Lung (tissue), 12 donors: ENCODE results near the gene TLE5. TPM values are rescaled to one million over a fixed set of nuclear protein-coding genes. Genes with fewer than 3 reads are reported as not detected.

Source experiments
- ATAC-seq: fragments of 200-7000 bp; cut with Tn5 transposase; one replicate; pipeline ENCODE4 v1.9.1; 2020; ENCODE audit warnings: moderate number of reproducible peaks; ENCODE audit not compliant: insufficient read depth, low FRiP score
- DNase-seq, 3 donors: peaks; one replicate each; pipeline ENCODE4 v3.0.0-alpha.2; 2013 to 2017
- H3K27ac ChIP-seq, 2 donors: one replicate each; pipeline ENCODE4 v1.5.1; 2013; ENCODE audit warnings: mild to moderate bottlenecking in 2 of 2, moderate library complexity in 2 of 2, control low read depth in 1 of 2, inconsistent platforms in 1 of 2, low read depth in 1 of 2, low read length in 1 of 2
- H3K27me3 ChIP-seq, 3 donors: one replicate each; pipeline ENCODE4 v1.5.1; 2013; ENCODE audit warnings: low read length in 2 of 3; ENCODE audit not compliant: control insufficient read depth in 3 of 3, insufficient read depth in 3 of 3
- H3K36me3 ChIP-seq, 4 donors: one replicate each; pipeline ENCODE4 v1.5.1; 2013; ENCODE audit warnings: low read length in 4 of 4, mild to moderate bottlenecking in 1 of 4, moderate library complexity in 1 of 4; ENCODE audit not compliant: control insufficient read depth in 4 of 4, insufficient read depth in 4 of 4
- H3K4me1 ChIP-seq, 5 donors: one replicate each; pipeline ENCODE4 v1.5.1; 2013; ENCODE audit warnings: low read length in 5 of 5, mild to moderate bottlenecking in 2 of 5, moderate library complexity in 1 of 5; ENCODE audit not compliant: control insufficient read depth in 5 of 5, insufficient read depth in 5 of 5
- H3K4me3 ChIP-seq: one replicate; pipeline ENCODE4 v1.5.1; 2013; ENCODE audit warnings: mild to moderate bottlenecking, control low read depth, moderate library complexity
- H3K9ac ChIP-seq, 2 donors: one replicate each; pipeline ENCODE4 v1.5.1; 2013; ENCODE audit warnings: low read length in 2 of 2, control low read depth in 1 of 2; ENCODE audit not compliant: insufficient read depth in 1 of 2
- H3K9me3 ChIP-seq, 4 donors: one replicate each; pipeline ENCODE4 v1.5.1; 2013; ENCODE audit warnings: low read length in 3 of 4, mild to moderate bottlenecking in 1 of 4, moderate library complexity in 1 of 4; ENCODE audit not compliant: control insufficient read depth in 4 of 4, insufficient read depth in 3 of 4
- CTCF ChIP-seq: IDR thresholded peaks from 2 replicates; pipeline ENCODE4 v1.5.1; 2012; ENCODE audit warnings: mild to moderate bottlenecking; ENCODE audit errors: control extremely low read depth, extremely low read depth
- WGBS, 2 donors: extraction: QIAGEN DNeasy Blood & Tissue Kit; methylation state at CpG; one replicate each; pipeline ENCODE4 v1.1.7; 2013; 5-methylcytosine and 5-hydroxymethylcytosine counted together
- polyA plus RNA-seq, 2 donors: library from polyadenylated mRNA; stranded (reverse); fragments of 200-250 nt; gene quantifications; one replicate each; pipeline ENCODE4 v1.2.1, GENCODE V29; 2013
- total RNA-seq, 2 donors: library from RNA; depleted of rRNA in 1 of 2; stranded (reverse); fragments of >200 nt in 1 of 2; gene quantifications; one replicate each; pipeline ENCODE4 v1.2.1, GENCODE V29; 2014 to 2021
- donor health status: control.
- donor health status: control.
- donor health status: Bipolar disorder and iron deficiency.
- donor health status: healthy.
- donor health status: DM: yes; HTN: yes; CAD: no.

The TLE5 gene
- total and polyA plus RNA-seq, 4 donors, result 179 to 797 (median 410) TPM

GRCh38 chr19:3028305-3029064, 33.8 kb downstream of the TLE5 start:
- peak overlapping the region; percentile 17 to 77 for H3K27ac ChIP-seq
- no peak overlapping the region for H3K9ac ChIP-seq
- peaks cover 0 to 1% (median 0%) of the 10 kb centered on the region in 4 donors for H3K9me3 ChIP-seq
- H3K27me3 ChIP-seq, result no peaks in the 10 kb centered on the region
- peaks cover 0 to 28% (median 4%) of the 10 kb centered on the region in 5 donors for H3K4me1 ChIP-seq
- peak overlapping the region; percentile 71 for H3K4me3 ChIP-seq
- 1 to 2% methylated on average over 34 to 40 of the region's 40 CpGs for WGBS, 2 donors
- ATAC-seq (no peak), DNase-seq (peak; percentile 80 to 90 (median 85))
- H3K36me3 ChIP-seq, result peaks cover 0 to 16% (median 5%) of the 10 kb centered on the region in 4 donors
- TF ChIP-seq CTCF, result no peak

- no peaks in the 10 kb centered on the region for H3K27me3 ChIP-seq
- H3K4me1 ChIP-seq, result peaks cover 0 to 26% (median 4%) of the 10 kb centered on the region in 5 donors
- no peak for ATAC-seq
- DNase-seq, result no peak
- H3K9me3 ChIP-seq, result peaks cover 0 to 1% (median 0%) of the 10 kb centered on the region in 4 donors
- peaks cover 0 to 16% (median 5%) of the 10 kb centered on the region in 4 donors for H3K36me3 ChIP-seq
- WGBS, 2 donors, result 39 to 51% methylated on average over 9 of the region's 9 CpGs
- H3K4me3 ChIP-seq, result no peak overlapping the region
- no peak overlapping the region for H3K9ac ChIP-seq
- TF ChIP-seq CTCF, result no peak
- peak overlapping the region in 1 of 2 donors; percentile 50 for H3K27ac ChIP-seq
Measured at GRCh38 chr19:3027981-3028304, 34.4 kb downstream of the TLE5 start.

GRCh38 chr19:3027292-3027691, 35.0 kb downstream of the TLE5 start:
- WGBS, 2 donors, result 78 to 91% methylated on average over 2 of the region's 2 CpGs
- Histone ChIP-seq H3K27me3 (no peaks in the 10 kb centered on the region), H3K4me1 (peaks cover 0 to 26% (median 4%) of the 10 kb centered on the region in 5 donors), H3K36me3 (peaks cover 0 to 16% (median 5%) of the 10 kb centered on the region in 4 donors), H3K27ac (no peak overlapping the region), H3K4me3 (no peak overlapping the region), H3K9me3 (peaks cover 0 to 1% (median 0%) of the 10 kb centered on the region in 4 donors), H3K9ac (no peak overlapping the region)
- ATAC-seq (no peak), DNase-seq (no peak)
- no peak for TF ChIP-seq CTCF
